Activated gamma-delta T cell treated with anti-CD3 and anti-CD28 coated beads, Interleukin-2, amount 50 U/mL, for 16 hours (primary cell): ENCODE results near the gene SPEM2.
"Not testable (repeated sequence)": the region's sequence is repeated elsewhere in the genome, so short reads cannot be mapped to it uniquely, and the experiment has no call there.

Experiments
- DNase-seq: peaks from one replicate; pipeline ENCODE4 v3.0.0-alpha.2; 2020; ENCODE audit warnings: low read depth

SPEM2 gene

DNA sequence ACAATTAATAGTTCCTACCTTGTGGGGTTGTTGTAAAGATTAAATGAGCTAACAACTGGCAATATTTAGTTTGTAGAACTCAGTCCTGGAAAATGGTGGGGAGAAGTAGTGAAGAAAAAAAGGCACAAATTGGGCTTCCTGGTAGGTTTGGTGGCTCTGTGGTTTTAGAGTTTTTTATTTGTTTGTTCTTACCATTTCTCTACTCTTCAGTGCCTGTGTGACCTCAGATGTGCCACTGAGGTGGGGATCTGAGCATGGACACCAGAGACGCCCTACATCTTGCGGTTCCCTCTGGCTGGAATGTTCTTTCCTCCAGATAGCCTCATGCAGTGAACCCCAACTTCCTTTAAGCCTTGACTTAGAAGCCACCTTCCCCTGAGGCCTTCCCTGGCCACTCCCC is 46.3 kb downstream of the SPEM2 start:
- DNase-seq, result no peak

DNA sequence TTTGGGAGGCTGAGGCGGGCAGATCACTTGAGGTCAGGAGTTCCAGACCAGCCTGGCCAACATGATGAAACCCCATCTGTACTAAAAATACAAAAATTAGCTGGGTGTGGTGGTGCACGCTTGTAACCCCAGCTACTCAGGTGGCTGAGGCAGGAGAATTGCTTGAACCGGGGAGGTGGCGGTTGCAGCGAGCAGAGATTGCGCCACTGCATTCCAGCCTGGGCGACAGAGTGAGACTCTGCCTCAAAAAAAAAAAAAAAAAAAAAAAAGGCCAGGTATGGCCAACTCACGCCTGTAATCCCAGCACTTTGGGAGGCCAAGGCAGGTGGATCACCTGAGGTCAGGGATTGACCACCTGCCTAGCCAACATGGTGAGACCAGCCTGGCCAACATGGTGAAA is 49.4 kb downstream of the SPEM2 start:
- not testable (repeated sequence) for DNase-seq

DNA sequence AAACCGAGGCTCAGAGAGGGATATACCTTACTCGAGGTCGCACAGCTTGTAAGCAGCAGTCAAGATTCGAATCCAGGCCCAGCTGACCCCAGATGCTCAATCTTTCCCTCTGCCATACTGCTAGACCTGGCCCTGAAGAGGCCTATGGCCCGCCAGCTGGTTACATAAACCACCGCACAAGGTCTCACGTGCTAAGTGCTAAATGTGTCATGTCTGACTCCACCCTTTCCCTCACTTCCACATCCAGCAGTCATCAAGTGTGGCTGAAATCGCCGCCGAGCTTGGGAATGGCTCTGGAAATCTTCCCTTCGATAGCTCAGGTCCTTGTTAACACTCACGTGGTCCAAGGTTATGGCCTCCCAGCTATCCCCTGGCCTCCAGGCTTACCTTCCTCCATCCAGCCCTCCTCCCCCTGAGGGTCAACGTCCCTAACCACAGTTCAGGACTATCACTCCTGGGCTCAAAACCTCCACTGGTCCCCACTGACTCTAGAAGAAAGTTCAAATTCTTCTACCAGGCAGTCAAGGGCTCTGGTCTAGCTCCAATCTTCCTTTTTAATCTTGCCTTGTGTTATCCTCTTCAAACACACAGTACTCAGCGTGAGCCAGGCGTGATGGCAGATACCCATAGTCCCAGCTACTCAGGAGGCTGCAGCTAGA is 50.5 kb downstream of the SPEM2 start:
- no peak for DNase-seq

DNA sequence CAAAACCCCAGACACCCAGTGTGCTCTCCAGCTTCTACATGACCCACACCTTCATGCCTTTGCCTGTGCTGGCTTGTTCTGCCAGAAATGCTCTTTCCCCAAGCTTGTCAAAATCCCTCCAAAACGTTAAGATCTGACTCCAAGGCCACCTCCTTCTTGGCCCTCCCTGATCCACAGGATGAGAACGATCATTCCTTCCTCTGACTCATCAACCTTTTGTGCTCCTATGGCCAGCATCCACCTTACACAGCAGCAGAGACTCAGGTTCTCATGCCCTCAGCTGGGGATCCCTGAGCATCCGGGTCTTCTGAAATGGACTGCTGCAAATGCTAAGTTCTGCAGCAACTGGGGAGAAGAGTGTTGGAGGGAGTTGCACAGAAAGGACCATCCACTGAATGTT is 51.1 kb downstream of the SPEM2 start:
- DNase-seq, result no peak

DNA sequence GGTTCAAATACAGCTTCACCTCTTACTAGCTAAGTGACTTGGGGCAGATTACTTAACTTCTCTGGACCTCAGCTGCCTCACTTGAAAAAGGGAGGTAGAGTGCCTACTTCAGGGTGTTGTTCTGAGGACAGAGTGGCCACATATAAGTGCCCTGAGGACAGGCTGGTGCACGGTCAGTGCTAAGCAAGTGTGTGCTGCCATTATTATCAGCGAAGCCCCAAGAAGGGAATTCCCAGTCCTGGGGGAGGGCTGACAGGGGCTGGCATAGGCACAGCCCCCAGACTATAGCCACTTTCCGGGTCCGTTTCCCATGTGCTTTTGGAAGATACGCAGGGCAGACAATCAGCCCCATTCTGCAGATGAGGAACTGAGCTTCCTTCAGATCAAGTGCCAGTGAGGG is 51.5 kb downstream of the SPEM2 start:
- DNase-seq, result no peak
